WTC11 (cell line): ENCODE data around the gene CCDC85A. TPM values are rescaled to one million over a fixed set of nuclear protein-coding genes. Genes with fewer than 3 reads are reported as not detected.

Experiments
- ATAC-seq: fragments of 200-7000 bp; cut with Tn5 transposase; 2 replicates; pipeline ENCODE4 v1.10.0; 2021; ENCODE audit warnings: mild to moderate bottlenecking, moderate library complexity
- CTCF ChIA-PET: fragments of 300-600 bp; sonication (Branson Sonifier 250); formaldehyde crosslinking; loops from one replicate; lab custom pipeline; 2021; ENCODE audit warnings: antibody characterized with exemption; lab: Charles Lee
- POLR2A ChIA-PET: fragments of 350-600 bp; sonication (Branson Sonifier 250); formaldehyde crosslinking; loops from one replicate; lab custom pipeline; 2021; ENCODE audit warnings: antibody characterized with exemption; lab: Charles Lee
- DNase-seq: peaks from one replicate; pipeline ENCODE4 v3.0.0; 2021; ENCODE audit warnings: low spot score
- H3K27ac Mint-ChIP-seq: 2 replicates; pipeline ENCODE4 v1.8.0; 2021; ENCODE audit warnings: mixed read lengths
- H3K27me3 Mint-ChIP-seq: 2 replicates; pipeline ENCODE4 v1.8.0; 2021; ENCODE audit warnings: low read depth, mild to moderate bottlenecking, moderate library complexity, mixed read lengths
- H3K36me3 Mint-ChIP-seq: 2 replicates; pipeline ENCODE4 v1.8.0; 2021; ENCODE audit warnings: mixed read lengths
- H3K4me1 Mint-ChIP-seq: 2 replicates; pipeline ENCODE4 v1.8.0; 2022; ENCODE audit warnings: mixed read lengths
- H3K4me3 Mint-ChIP-seq: 2 replicates; pipeline ENCODE4 v1.8.0; 2021; ENCODE audit warnings: mild to moderate bottlenecking, moderate library complexity, mixed read lengths
- H3K9me3 Mint-ChIP-seq: 2 replicates; pipeline ENCODE4 v1.8.0; 2021; ENCODE audit warnings: mixed read lengths
- CREB1 ChIP-seq: sonication (generic); formaldehyde crosslinking; IDR thresholded peaks from 2 replicates; pipeline ENCODE4 v1.8.0; 2023; ENCODE audit warnings: mild to moderate bottlenecking, missing genetic modification reagents
- FOXK1 ChIP-seq: sonication (generic); formaldehyde crosslinking; IDR thresholded peaks from 2 replicates; pipeline ENCODE4 v1.8.0; 2022; ENCODE audit warnings: mild to moderate bottlenecking, moderate library complexity, missing genetic modification reagents
- HMGA2 ChIP-seq: fragments of 250-450 bp; sonication (Bioruptor Pico); IDR thresholded peaks from 2 replicates; pipeline ENCODE4 v1.4.0; 2021; ENCODE audit warnings: mild to moderate bottlenecking, moderate library complexity
- KAT7 ChIP-seq: sonication (generic); formaldehyde crosslinking; IDR thresholded peaks from 2 replicates; pipeline ENCODE4 v1.8.1; 2023; ENCODE audit warnings: missing genetic modification reagents, mild to moderate bottlenecking, borderline replicate concordance
- OVOL2 ChIP-seq: fragments of 250-450 bp; sonication (Bioruptor Pico); IDR thresholded peaks from 2 replicates; pipeline ENCODE4 v1.9.0; 2021; ENCODE audit warnings: mild to moderate bottlenecking, borderline replicate concordance
- PRRX2 ChIP-seq: fragments of 250-450 bp; sonication (Bioruptor Pico); IDR thresholded peaks from 2 replicates; pipeline ENCODE4 v1.8.0; 2021; ENCODE audit warnings: mild to moderate bottlenecking
- SP1 ChIP-seq: sonication (generic); formaldehyde crosslinking; conservative IDR thresholded peaks from 2 replicates; pipeline ENCODE4 v1.8.1; 2022; ENCODE audit warnings: missing genetic modification reagents
- TP53 ChIP-seq: sonication (generic); formaldehyde crosslinking; IDR thresholded peaks from 2 replicates; pipeline ENCODE4 v1.8.1; 2023; ENCODE audit warnings: mild to moderate bottlenecking, missing genetic modification reagents
- ZNF219 ChIP-seq: sonication (generic); formaldehyde crosslinking; IDR thresholded peaks from 2 replicates; pipeline ENCODE4 v1.8.0; 2023; ENCODE audit warnings: missing genetic modification reagents, mild to moderate bottlenecking, borderline replicate concordance
- ZNF232 ChIP-seq: sonication (generic); formaldehyde crosslinking; IDR thresholded peaks from 2 replicates; pipeline ENCODE4 v1.8.0; 2022; ENCODE audit warnings: mild to moderate bottlenecking, missing genetic modification reagents
- ZNF317 ChIP-seq: sonication (generic); formaldehyde crosslinking; IDR thresholded peaks from 2 replicates; pipeline ENCODE4 v1.8.1; 2023; ENCODE audit warnings: low read depth, mild to moderate bottlenecking, moderate library complexity, missing genetic modification reagents, borderline replicate concordance
- total RNA-seq: library from RNA; stranded (reverse); gene quantifications from 3 replicates; pipeline ENCODE4 v1.2.3, GENCODE V29; 2021
- TF ChIP-seq, protein P1 (sequence below): sonication (generic); formaldehyde crosslinking; conservative IDR thresholded peaks from 2 replicates; pipeline ENCODE4 v1.8.1; 2022; ENCODE audit warnings: mild to moderate bottlenecking, missing genetic modification reagents
- TF ChIP-seq, protein P2 (sequence below): fragments of 200-600 bp; IDR thresholded peaks from 2 replicates; pipeline ENCODE4 v1.8.0; 2022; ENCODE audit warnings: antibody characterized with exemption
- TF ChIP-seq, protein P3 (sequence below): sonication (generic); formaldehyde crosslinking; IDR thresholded peaks from 2 replicates; pipeline ENCODE4 v1.8.1; 2022; ENCODE audit warnings: mild to moderate bottlenecking, moderate library complexity, missing genetic modification reagents
- TF ChIP-seq, protein P4 (sequence below): sonication (generic); formaldehyde crosslinking; IDR thresholded peaks from 2 replicates; pipeline ENCODE4 v1.8.1; 2023; ENCODE audit warnings: mild to moderate bottlenecking, missing genetic modification reagents, moderate library complexity
- TF ChIP-seq, protein P5 (sequence below): sonication (generic); formaldehyde crosslinking; IDR thresholded peaks from 2 replicates; pipeline ENCODE4 v1.8.1; 2023; ENCODE audit warnings: mild to moderate bottlenecking, missing genetic modification reagents, moderate library complexity
- TF ChIP-seq, protein P6 (sequence below): sonication (generic); formaldehyde crosslinking; IDR thresholded peaks from 2 replicates; pipeline ENCODE4 v1.8.1; 2022; ENCODE audit warnings: low read depth, missing genetic modification reagents, borderline replicate concordance
- TF ChIP-seq, protein P7 (sequence below): sonication (generic); formaldehyde crosslinking; IDR thresholded peaks from 2 replicates; pipeline ENCODE4 v1.8.0; 2023; ENCODE audit warnings: missing genetic modification reagents

CCDC85A gene
- total RNA-seq, 1 experiment from 2014 or later = 0.22 TPM

DNA sequence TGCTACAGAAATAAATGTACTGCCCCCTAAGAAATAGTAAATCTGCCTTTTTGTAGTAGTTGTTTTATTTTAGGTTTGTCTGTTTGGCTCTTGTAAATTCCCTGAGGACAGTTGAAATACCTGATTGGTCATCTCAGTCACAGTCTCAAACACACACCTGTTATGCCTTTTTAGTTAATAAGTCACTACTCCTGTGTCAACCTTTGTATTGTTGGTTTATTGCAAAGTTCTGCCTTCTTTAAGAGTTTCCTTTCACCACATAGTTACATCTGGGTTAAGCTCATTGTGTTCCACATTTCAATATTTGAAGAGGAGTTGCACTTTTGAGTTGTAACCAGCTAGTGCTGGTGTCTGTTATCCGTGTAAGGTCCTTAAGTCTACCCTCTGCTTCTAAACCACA lies 198.7 kb downstream of the CCDC85A start:
- TF ChIP-seq, protein P1, sequence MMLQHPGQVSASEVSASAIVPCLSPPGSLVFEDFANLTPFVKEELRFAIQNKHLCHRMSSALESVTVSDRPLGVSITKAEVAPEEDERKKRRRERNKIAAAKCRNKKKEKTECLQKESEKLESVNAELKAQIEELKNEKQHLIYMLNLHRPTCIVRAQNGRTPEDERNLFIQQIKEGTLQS (CRISPR knock-in tag) = no peak
- no peak for TF ChIP-seq CREB1 (CRISPR knock-in tag)
- ChIA-PET POLR2A (no interaction called here), CTCF (no interaction called here)
- H3K9me3 Mint-ChIP-seq = no peaks in the 10 kb centered on the region
- H3K27me3 Mint-ChIP-seq = no peaks in the 10 kb centered on the region
- no peak for ATAC-seq
- no peak for DNase-seq
- peaks cover 29% of the 10 kb centered on the region for H3K4me1 Mint-ChIP-seq
- no peaks in the 10 kb centered on the region for H3K36me3 Mint-ChIP-seq
- H3K4me3 Mint-ChIP-seq = no peak overlapping the region
- no peak overlapping the region for H3K27ac Mint-ChIP-seq

DNA sequence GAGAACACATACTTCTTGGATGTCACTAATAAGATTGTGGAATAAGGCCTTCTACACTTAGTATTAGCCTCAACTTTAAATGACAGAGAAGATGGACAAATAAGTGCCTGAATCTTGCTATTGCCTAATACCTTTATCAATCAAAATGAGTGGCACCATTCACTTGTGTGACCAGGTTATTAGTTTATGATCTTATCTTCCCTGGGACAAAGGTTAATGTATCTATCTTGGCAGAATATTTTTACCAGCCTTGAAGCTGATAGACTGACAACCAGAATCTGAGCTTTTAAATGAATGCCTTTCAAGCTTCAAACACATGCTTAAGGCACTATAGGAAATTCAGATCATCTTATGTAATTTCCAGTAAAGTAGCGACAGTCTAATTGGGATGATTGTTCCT lies 202.9 kb downstream of the CCDC85A start:
- ChIA-PET POLR2A (no interaction called here), CTCF (no interaction called here)
- DNase-seq (no peak), ATAC-seq (no peak)
- no peaks in the 10 kb centered on the region for H3K36me3 Mint-ChIP-seq
- peaks cover 20% of the 10 kb centered on the region for H3K4me1 Mint-ChIP-seq
- H3K4me3 Mint-ChIP-seq = no peak overlapping the region
- no peak overlapping the region for H3K27ac Mint-ChIP-seq
- TF ChIP-seq PRRX2 = no peak
- TF ChIP-seq HMGA2 (CRISPR knock-in tag) = no peak
- TF ChIP-seq KAT7 (CRISPR knock-in tag) = no peak
- TF ChIP-seq, protein P2, sequence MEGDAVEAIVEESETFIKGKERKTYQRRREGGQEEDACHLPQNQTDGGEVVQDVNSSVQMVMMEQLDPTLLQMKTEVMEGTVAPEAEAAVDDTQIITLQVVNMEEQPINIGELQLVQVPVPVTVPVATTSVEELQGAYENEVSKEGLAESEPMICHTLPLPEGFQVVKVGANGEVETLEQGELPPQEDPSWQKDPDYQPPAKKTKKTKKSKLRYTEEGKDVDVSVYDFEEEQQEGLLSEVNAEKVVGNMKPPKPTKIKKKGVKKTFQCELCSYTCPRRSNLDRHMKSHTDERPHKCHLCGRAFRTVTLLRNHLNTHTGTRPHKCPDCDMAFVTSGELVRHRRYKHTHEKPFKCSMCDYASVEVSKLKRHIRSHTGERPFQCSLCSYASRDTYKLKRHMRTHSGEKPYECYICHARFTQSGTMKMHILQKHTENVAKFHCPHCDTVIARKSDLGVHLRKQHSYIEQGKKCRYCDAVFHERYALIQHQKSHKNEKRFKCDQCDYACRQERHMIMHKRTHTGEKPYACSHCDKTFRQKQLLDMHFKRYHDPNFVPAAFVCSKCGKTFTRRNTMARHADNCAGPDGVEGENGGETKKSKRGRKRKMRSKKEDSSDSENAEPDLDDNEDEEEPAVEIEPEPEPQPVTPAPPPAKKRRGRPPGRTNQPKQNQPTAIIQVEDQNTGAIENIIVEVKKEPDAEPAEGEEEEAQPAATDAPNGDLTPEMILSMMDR = no peak
- TF ChIP-seq, protein P3, sequence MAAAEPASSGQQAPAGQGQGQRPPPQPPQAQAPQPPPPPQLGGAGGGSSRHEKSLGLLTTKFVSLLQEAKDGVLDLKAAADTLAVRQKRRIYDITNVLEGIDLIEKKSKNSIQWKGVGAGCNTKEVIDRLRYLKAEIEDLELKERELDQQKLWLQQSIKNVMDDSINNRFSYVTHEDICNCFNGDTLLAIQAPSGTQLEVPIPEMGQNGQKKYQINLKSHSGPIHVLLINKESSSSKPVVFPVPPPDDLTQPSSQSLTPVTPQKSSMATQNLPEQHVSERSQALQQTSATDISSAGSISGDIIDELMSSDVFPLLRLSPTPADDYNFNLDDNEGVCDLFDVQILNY = no peak
- no peak for TF ChIP-seq ZNF219 (CRISPR knock-in tag)
- no peak for TF ChIP-seq FOXK1 (CRISPR knock-in tag)
- TF ChIP-seq ZNF232 (CRISPR knock-in tag) = no peak
- TF ChIP-seq, protein P4, sequence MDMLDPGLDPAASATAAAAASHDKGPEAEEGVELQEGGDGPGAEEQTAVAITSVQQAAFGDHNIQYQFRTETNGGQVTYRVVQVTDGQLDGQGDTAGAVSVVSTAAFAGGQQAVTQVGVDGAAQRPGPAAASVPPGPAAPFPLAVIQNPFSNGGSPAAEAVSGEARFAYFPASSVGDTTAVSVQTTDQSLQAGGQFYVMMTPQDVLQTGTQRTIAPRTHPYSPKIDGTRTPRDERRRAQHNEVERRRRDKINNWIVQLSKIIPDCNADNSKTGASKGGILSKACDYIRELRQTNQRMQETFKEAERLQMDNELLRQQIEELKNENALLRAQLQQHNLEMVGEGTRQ (CRISPR knock-in tag) = no peak
- TF ChIP-seq, protein P5, sequence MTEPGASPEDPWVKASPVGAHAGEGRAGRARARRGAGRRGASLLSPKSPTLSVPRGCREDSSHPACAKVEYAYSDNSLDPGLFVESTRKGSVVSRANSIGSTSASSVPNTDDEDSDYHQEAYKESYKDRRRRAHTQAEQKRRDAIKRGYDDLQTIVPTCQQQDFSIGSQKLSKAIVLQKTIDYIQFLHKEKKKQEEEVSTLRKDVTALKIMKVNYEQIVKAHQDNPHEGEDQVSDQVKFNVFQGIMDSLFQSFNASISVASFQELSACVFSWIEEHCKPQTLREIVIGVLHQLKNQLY (CRISPR knock-in tag) = no peak
- TF ChIP-seq, protein P6, sequence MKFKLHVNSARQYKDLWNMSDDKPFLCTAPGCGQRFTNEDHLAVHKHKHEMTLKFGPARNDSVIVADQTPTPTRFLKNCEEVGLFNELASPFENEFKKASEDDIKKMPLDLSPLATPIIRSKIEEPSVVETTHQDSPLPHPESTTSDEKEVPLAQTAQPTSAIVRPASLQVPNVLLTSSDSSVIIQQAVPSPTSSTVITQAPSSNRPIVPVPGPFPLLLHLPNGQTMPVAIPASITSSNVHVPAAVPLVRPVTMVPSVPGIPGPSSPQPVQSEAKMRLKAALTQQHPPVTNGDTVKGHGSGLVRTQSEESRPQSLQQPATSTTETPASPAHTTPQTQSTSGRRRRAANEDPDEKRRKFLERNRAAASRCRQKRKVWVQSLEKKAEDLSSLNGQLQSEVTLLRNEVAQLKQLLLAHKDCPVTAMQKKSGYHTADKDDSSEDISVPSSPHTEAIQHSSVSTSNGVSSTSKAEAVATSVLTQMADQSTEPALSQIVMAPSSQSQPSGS (CRISPR knock-in tag) = no peak
- no peak for TF ChIP-seq SP1 (CRISPR knock-in tag)
- no peak for TF ChIP-seq ZNF317
- no peak for TF ChIP-seq OVOL2 (CRISPR knock-in tag)
- no peak for TF ChIP-seq TP53
- TF ChIP-seq, protein P7, sequence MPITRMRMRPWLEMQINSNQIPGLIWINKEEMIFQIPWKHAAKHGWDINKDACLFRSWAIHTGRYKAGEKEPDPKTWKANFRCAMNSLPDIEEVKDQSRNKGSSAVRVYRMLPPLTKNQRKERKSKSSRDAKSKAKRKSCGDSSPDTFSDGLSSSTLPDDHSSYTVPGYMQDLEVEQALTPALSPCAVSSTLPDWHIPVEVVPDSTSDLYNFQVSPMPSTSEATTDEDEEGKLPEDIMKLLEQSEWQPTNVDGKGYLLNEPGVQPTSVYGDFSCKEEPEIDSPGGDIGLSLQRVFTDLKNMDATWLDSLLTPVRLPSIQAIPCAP (CRISPR knock-in tag) = no peak
- H3K27me3 Mint-ChIP-seq = no peaks in the 10 kb centered on the region
- H3K9me3 Mint-ChIP-seq = no peaks in the 10 kb centered on the region
